ENCODE results near the gene ENC1.

DNA sequence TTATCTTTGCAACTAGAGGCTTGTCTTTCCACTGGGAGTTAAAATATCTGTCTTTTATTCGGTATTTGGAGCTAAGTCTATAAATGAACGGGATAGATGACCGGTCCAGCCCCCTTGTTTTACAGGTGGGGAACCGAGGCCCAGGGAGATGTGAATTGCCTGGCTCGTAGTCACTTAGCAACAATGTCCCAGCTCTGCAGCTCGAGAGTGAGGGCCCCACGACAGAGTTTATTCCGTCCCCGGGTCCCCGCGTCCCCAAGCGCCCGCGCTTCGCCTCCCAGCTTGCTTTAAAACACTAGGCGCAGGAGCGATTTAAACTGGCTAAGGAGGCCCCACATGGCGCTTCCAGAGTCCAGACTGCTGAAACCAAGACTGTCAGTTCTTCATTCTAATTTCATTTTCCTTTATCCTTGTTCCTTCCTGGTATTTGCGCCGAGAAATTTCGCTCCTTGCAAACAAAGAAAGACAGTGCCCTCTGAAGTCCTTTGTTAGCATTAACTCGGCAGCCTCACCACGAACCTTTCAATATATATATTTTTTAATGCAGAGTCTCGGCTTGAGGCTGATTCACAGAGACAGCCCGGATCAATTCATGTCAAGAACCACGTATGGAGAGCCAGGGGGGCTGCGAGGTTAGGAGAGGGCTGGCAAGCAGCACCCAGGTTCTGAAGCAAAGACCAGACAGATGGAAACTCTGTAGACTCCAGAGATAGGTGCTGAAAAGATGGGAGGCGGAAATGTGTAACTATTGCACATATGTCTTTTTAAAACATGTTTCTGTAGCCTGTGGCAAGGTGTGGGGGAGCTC is 1.4 kb upstream of the ENC1 start:
- TF ChIP-seq, protein P1, sequence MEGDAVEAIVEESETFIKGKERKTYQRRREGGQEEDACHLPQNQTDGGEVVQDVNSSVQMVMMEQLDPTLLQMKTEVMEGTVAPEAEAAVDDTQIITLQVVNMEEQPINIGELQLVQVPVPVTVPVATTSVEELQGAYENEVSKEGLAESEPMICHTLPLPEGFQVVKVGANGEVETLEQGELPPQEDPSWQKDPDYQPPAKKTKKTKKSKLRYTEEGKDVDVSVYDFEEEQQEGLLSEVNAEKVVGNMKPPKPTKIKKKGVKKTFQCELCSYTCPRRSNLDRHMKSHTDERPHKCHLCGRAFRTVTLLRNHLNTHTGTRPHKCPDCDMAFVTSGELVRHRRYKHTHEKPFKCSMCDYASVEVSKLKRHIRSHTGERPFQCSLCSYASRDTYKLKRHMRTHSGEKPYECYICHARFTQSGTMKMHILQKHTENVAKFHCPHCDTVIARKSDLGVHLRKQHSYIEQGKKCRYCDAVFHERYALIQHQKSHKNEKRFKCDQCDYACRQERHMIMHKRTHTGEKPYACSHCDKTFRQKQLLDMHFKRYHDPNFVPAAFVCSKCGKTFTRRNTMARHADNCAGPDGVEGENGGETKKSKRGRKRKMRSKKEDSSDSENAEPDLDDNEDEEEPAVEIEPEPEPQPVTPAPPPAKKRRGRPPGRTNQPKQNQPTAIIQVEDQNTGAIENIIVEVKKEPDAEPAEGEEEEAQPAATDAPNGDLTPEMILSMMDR (IDR thresholded peaks at IDR 0.05; ENCODE audit: insufficient read depth, low read length, poor library complexity, severe bottlenecking): peak; percentile 21
- no peak for TF ChIP-seq EZH2phosphoT487 (conservative IDR thresholded peaks at IDR 0.05; ENCODE audit: low read length)
